NT2/D1 (cell line): ENCODE measurements around the gene TBX1.

Source experiments
- SUZ12 ChIP-seq: IDR thresholded peaks from 2 replicates; pipeline ENCODE4 v1.6.1; 2011; ENCODE audit not compliant: insufficient read length, insufficient read depth; ENCODE audit errors: extremely low read depth
- YY1 ChIP-seq: IDR thresholded peaks from 2 replicates; pipeline ENCODE4 v1.6.1; 2011; ENCODE audit not compliant: insufficient read length, insufficient read depth
- ZNF274 ChIP-seq: IDR thresholded peaks from 2 replicates; pipeline ENCODE4 v1.6.1; 2011; ENCODE audit warnings: mild to moderate bottlenecking, low read depth, low read length

DNA sequence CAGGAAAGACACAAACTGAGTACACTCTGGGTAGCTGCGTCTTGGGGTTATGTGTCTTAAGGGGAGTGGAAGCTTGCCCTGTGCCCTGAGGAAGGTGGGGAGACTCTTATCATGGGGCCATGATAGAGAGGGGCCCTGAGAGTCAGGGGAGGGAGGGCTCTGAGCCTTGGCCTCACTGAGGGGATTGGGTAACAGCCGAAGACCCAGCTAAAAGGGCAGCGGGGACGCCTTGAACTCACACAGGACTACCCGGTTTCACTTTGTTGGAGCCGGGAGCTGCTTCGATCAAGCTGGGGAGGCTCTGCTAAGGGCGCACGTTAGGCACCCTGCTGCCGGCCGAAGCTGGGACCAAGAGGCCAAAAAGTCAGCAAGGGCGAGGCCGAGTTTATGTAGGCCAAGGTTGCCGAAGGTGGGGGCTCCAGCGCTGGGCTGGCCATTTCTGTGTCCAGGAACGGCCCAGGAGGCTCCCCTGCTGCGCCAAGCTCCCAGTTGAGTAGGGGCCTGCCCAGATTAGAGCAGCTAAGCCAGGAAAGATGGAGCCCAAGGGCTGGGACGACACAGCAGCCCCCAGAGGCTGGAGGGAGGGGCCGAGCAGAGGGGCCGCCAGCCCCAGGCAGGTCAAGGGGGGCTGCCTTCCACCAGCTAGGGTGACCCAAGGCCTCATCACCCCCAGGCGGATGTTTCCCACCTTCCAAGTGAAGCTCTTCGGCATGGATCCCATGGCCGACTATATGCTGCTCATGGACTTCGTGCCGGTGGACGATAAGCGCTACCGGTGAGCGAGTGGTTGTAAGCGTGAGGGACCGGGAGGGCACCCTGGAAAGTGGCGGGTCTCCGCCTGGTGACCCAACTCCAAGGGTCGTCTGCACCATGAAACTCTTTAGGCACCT is 2.2 kb downstream of the TBX1 start:
- no peak for TF ChIP-seq ZNF274
- no peak for TF ChIP-seq SUZ12
- TF ChIP-seq YY1, result no peak
